ENCODE results near the gene ZNF559. TPM values are rescaled to one million over a fixed set of nuclear protein-coding genes. Genes with fewer than 3 reads are reported as not detected.
A peak's percentile ranks its signal among the peaks of the same experiment; 100 is the strongest.

The ZNF559 gene
- total RNA-seq, 2 experiments from 2014 or later = 4.7 to 6.5 TPM

GRCh38 chr19:9308091-9308770, 15.7 kb upstream of the ZNF559 start:
- H3K9me3 ChIP-seq (ENCODE audit: control insufficient read depth in 1 of 2, insufficient read depth in 1 of 2, low read length in 2 of 2) = peaks cover 31 to 50% of the 10 kb centered on the region in 2 experiments
- Mint-ChIP-seq H3K27ac (peak overlapping the region; percentile 94), H3K4me1 (ENCODE audit: low read depth) (peaks cover 34% of the 10 kb centered on the region), H3K9me3 (peaks cover 5% of the 10 kb centered on the region), H3K36me3 (ENCODE audit: low read depth) (peaks cover 64% of the 10 kb centered on the region), H3K4me3 (peak overlapping the region; percentile 95), H3K27me3 (no peaks in the 10 kb centered on the region)
- TF ChIP-seq CTCF (IDR thresholded peaks at IDR 0.05) = no peak
- ChIA-PET CTCF (interaction anchor here (3.6 kb wide), 1 partner anchor 15 kb away, joined by 18 read pairs; the partner anchor contains the start of gene ZNF559), POLR2A (interaction anchor here (0.9 to 1.0 kb wide), 2 partner anchors 15 to 23 kb away, joined by 3 to 4 read pairs; no protein-coding TSS in a partner anchor)
- DNase-seq (no peak), ATAC-seq (ENCODE audit: poor library complexity) (no peak)
- intact Hi-C loops (cut with DNase I, micrococcal nuclease) = loop anchor here in 1 of 2 experiments (5.0 kb wide), 2 partner anchors 34 to 166 kb away; partner anchors contain the start of gene ZNF317
- H3K4me3 ChIP-seq (ENCODE audit: low read length) = peak overlapping the region; percentile 94
- no peak overlapping the region for H3K27ac ChIP-seq (ENCODE audit: low read depth in 1 of 2, low read length in 2 of 2)
- peaks cover 27% of the 10 kb centered on the region for H3K4me1 ChIP-seq (ENCODE audit: insufficient read depth, low read length)
- H3K36me3 ChIP-seq (ENCODE audit: insufficient read depth, low read length) = peaks cover 21% of the 10 kb centered on the region
- H3K27me3 ChIP-seq (ENCODE audit: control insufficient read depth in 1 of 2, insufficient read depth in 2 of 2, low read length in 2 of 2) = no peaks in the 10 kb centered on the region

- ChIA-PET POLR2A (interaction anchor here (0.7 to 3.0 kb wide), 8 partner anchors 9 to 275 kb away, joined by 3 to 23 read pairs (median 4); partner anchors contain the start of genes ZNF121, ZNF266 and ZNF559), CTCF (interaction anchor here (3.6 kb wide), 1 partner anchor 14 kb away, joined by 18 read pairs; the partner anchor contains the start of gene ZNF559)
- Histone ChIP-seq H3K4me3 (ENCODE audit: low read length) (peak within 1 kb of the TSS; percentile 94), H3K27me3 (ENCODE audit: control insufficient read depth in 1 of 2, insufficient read depth in 2 of 2, low read length in 2 of 2) (no peaks in the 10 kb centered on the region), H3K27ac (ENCODE audit: low read depth in 1 of 2, low read length in 2 of 2) (peak within 1 kb of the TSS; percentile 74 to 87), H3K9me3 (ENCODE audit: control insufficient read depth in 1 of 2, insufficient read depth in 1 of 2, low read length in 2 of 2) (peaks cover 30 to 45% of the 10 kb centered on the region in 2 experiments), H3K36me3 (ENCODE audit: insufficient read depth, low read length) (peaks cover 11% of the 10 kb centered on the region), H3K4me1 (ENCODE audit: insufficient read depth, low read length) (peaks cover 27% of the 10 kb centered on the region)
- ATAC-seq (ENCODE audit: poor library complexity) = peak; percentile 94
- DNase-seq = peak; percentile 95 to 99 (median 98)
- no peak for TF ChIP-seq CTCF (IDR thresholded peaks at IDR 0.05)
- peak within 1 kb of the TSS; percentile 94 for H3K27ac Mint-ChIP-seq
- H3K9me3 Mint-ChIP-seq = peaks cover 5% of the 10 kb centered on the region
- intact Hi-C loops (cut with DNase I, micrococcal nuclease) = loop anchor here (1.0 to 5.0 kb wide), 5 partner anchors 15 to 460 kb away; partner anchors contain the start of genes ZNF266 (in 1 of the 2), ZNF317 (in 1 of the 2) and ZNF559 (in 1 of the 2)
- peaks cover 52% of the 10 kb centered on the region for H3K36me3 Mint-ChIP-seq (ENCODE audit: low read depth)
- H3K27me3 Mint-ChIP-seq = no peaks in the 10 kb centered on the region
- H3K4me1 Mint-ChIP-seq (ENCODE audit: low read depth) = peaks cover 34% of the 10 kb centered on the region
- peak within 1 kb of the TSS; percentile 95 for H3K4me3 Mint-ChIP-seq
Measured at GRCh38 chr19:9309139-9309973, 14.6 kb upstream of the ZNF559 start, which contains the start of gene ZNF699. Gene ZNF699 (minus strand): TSS chr19:9309838. CDS start chr19:9305119, 4,719 bp downstream.

GRCh38 chr19:9309974-9310446, 14.0 kb upstream of the ZNF559 start:
- no peaks in the 10 kb centered on the region for H3K27me3 ChIP-seq (ENCODE audit: control insufficient read depth in 1 of 2, insufficient read depth in 2 of 2, low read length in 2 of 2)
- H3K4me1 ChIP-seq (ENCODE audit: insufficient read depth, low read length) = peaks cover 27% of the 10 kb centered on the region
- no peak for TF ChIP-seq CTCF (IDR thresholded peaks at IDR 0.05)
- no peaks in the 10 kb centered on the region for H3K27me3 Mint-ChIP-seq
- POLR2A ChIA-PET = interaction anchor here (1.0 to 3.0 kb wide), 5 partner anchors 12 to 125 kb away, joined by 3 to 23 read pairs (median 5); partner anchors contain the start of genes ZNF266 and ZNF559
- H3K4me1 Mint-ChIP-seq (ENCODE audit: low read depth) = peaks cover 34% of the 10 kb centered on the region
- peaks cover 3% of the 10 kb centered on the region for H3K9me3 Mint-ChIP-seq
- ATAC-seq (ENCODE audit: poor library complexity) = peak; percentile 57
- peak in 1 of 14 experiments; percentile 88 for DNase-seq
- CTCF ChIA-PET = interaction anchor here (0.8 to 3.6 kb wide), 2 partner anchors 13 to 277 kb away, joined by 4 to 18 read pairs; partner anchors contain the start of gene ZNF559
- H3K4me3 ChIP-seq (ENCODE audit: low read length) = peak overlapping the region; percentile 94
- peak overlapping the region; percentile 94 for H3K27ac Mint-ChIP-seq
- peaks cover 4% of the 10 kb centered on the region for H3K36me3 ChIP-seq (ENCODE audit: insufficient read depth, low read length)
- intact Hi-C loops (cut with DNase I, micrococcal nuclease) = loop anchor here (1.0 to 10.0 kb wide), 9 partner anchors 12 to 483 kb away; partner anchors contain the start of genes MBD3L1 (in 1 of the 2), ZNF266 (in 1 of the 2), ZNF317 (in 1 of the 2) and ZNF558 (in 1 of the 2)
- H3K4me3 Mint-ChIP-seq = peak overlapping the region; percentile 95
- peaks cover 46% of the 10 kb centered on the region for H3K36me3 Mint-ChIP-seq (ENCODE audit: low read depth)
- H3K9me3 ChIP-seq (ENCODE audit: control insufficient read depth in 1 of 2, insufficient read depth in 1 of 2, low read length in 2 of 2) = peaks cover 24 to 42% of the 10 kb centered on the region in 2 experiments
- peak overlapping the region; percentile 74 to 87 for H3K27ac ChIP-seq (ENCODE audit: low read depth in 1 of 2, low read length in 2 of 2)

All from CD4-positive, alpha-beta T cell (primary cell).